IPS-NIHi7 (cell line): ENCODE data around the gene TRABD2A.
A peak's percentile ranks its signal among the peaks of the same experiment; 100 is the strongest.
"Not testable (repeated sequence)": the region's sequence is repeated elsewhere in the genome, so short reads cannot be mapped to it uniquely, and the experiment has no call there.

Source experiments
- DNase-seq: peaks from one replicate; pipeline ENCODE4 v3.0.0; 2012; ENCODE audit warnings: mixed read lengths; ENCODE audit errors: extremely low spot score

Gene TRABD2A

DNA sequence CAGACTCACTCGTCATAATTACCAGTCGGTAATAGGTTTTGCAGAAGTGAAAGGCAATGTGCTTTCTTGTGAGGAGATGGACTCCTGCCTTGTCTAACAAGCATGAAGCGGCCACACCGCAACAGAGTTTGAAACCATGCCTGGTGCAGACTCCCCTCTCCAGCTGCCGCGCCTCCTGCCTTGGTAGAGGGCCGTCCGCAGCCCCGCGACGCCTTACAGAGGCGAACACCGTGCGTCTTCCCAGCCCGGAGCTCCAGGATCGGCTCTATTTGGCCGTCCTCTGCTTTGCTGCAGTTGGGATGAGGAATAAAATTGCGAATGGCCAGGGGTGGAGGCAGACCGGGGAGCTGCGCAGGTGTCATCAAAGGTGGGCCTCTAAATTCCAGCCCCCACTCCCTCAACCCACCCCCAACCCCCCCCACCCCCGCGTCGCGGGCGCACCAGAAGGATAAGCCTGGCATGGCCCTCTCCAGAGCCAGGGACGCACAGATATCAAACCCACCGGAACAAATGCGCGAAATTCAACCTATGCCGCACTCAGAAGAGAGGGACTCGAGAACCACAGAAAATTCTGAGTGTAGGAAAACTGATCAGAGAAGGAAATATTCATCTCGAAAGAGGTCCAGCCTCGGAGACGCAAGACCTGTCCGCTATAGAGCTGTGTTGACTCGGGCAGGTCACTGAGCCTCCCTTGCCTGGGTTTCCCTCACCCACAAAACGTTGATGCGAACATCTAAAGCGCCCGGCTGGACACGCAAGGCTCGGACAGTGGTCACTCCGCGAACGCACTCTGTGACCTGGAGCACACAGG lies 1.1 kb downstream of the TRABD2A start:
- peak; percentile 43 for DNase-seq

DNA sequence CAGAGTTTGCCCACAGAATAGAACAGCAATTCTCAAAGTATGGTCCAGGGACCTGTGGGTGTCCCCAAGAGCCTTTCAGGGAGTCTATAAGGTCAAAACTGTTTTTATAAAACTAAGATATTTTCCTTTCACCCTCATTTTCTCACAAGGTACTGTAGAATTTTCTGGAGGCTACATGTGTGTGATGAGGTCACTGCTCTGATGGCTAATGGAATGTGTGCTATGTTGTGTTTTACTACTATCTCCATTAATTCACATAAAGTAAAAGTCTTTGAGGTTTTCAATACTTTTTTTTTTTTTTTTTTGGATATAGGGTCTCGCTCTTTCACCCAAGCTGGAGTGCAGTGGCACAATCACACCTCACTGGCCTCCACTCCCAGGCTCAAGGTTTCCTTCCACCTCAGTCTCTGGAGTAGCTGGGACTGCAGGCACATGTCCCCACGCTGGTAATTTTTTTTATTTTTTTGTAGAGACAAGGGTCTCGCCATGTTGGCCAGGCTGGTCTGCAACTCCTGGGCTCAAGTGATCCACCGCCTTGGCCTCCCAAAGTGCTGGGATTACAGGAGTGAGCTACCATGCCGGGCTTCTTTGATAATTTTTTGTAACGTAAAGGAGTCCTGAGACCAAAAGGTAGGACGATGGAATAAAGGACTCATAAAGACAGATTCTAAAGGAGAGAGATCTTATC lies 1.8 kb downstream of the TRABD2A start:
- DNase-seq: no peak

DNA sequence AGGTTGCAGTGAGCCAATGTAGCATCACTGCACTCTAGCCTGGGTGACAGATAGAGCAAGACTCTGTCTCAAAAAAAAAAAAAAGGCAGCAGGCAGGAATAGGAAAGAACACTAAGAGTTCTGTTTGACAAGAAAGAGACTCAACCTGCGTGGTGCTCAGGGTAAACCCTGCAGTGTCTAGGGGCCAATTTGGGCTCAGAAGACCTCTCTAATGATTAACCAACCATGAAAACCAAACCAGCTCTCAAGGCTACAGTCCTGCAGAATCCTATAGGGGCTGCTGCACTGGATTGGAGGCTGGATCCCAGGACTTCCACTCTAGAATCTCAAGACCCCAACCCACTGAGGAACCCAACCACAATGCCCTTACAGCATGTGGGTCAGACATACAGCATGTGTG lies 2.4 kb downstream of the TRABD2A start:
- DNase-seq: no peak

DNA sequence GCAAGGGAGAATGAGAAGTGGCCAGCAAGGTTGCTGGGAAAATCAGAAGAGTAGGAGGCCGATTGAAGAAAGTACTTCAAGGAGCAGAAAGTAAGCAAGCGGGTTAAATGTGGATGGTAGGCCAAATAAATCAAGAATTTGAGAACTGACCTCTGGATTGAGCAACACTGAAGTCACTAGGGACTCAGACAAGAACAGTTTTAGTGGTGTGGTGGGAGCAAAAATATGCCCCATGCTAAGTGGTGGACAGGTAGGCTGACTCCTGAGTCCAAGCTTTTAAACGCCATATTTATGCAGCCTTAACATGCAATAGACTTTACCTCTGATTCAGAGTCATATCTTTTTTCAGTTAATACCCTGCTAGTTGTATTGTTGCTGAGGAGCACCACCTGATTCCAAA lies 4.5 kb downstream of the TRABD2A start:
- DNase-seq: no peak

DNA sequence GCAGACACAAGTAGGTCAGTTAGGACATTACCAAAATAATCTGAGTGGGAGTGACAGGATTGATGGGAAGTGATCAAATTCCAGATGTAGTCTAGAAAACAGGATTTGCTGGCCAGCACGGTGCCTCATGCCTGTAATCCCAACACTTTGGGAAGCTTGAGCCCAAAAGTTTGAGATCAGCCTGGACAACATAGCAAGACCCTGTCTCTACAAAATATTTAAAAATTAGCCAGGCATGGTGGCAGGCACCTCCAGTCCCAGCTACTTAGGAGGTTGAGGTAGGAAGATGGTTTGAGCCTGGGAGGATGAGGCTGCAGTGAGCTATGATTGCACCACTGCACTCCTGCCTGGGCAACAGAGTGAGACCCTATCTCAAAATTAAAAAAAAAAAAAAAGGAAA lies 5.3 kb downstream of the TRABD2A start:
- DNase-seq: not testable (repeated sequence)

DNA sequence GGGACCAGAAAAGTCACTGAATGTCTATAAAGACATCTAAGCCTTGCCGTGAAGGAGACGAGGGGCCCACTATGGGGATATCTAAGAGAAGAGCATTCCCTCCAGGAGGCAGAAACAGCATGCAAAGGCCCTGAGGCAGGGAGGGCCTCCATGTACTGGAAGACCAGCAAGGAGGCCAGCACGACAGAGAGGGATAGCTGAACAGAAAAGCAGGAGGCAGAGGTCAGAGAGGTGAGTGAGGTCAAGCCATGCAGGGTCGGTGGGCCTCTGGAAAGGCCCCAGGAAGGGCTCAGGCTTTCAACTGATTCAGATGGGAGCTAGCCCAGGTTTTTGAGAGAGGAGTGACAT lies 5.7 kb downstream of the TRABD2A start:
- DNase-seq: no peak

DNA sequence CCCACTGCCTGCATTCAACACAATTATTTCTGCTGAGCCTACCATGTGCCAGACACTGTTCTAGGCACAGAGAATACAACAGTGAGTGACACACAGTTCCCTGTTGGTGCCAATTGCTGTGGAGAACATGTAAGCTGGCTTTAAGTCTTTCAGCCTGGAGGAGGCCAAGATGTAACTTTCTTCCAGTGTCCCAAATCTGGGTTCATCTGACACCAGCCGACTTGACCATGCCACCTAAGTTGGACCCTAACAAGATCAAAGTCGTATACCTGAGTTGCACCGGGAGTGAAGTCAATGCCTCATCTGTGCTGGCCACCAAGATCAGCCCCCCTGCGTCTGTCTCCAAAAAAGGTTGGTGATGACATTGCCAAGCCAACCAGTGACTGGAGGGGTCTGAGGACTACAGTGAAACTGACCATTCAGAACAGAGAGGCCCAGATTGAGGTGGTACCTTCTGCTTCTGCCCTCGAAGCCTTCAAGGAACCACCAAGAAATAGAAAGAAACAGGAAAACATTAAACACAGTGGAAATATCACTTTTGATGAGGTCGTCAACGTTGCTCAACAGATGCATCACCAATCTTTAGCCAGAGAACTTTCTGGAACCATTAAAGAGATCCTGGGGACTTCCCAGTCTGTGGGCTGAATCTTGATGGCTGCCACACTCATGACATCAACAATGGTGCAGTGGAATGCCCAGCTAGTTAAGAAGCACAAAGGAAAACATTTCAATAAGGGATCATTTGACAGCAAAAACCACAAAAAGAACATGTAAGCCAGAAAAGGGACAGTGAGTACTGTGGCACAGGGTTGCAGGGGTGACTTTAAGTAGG lies 6.3 kb downstream of the TRABD2A start:
- no peak for DNase-seq

DNA sequence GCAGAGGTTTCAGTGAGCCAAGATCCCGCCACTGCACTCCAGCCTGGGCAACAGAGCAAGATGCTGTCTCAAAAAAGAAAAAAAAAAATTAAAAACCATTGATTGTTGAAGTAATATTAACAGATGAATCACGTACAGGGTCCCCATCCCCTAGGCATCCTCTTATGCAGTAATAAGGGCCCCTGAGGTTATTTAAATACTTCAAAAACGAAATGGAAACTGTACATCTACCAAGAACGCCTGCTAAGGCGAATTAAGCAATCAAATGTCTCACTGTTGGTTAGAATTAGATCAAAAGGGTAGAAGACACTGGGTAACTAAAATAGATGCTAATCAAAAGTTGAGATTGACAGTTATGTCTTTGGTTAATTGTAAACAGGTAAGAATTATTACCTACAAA lies 7.5 kb downstream of the TRABD2A start:
- DNase-seq: no peak

DNA sequence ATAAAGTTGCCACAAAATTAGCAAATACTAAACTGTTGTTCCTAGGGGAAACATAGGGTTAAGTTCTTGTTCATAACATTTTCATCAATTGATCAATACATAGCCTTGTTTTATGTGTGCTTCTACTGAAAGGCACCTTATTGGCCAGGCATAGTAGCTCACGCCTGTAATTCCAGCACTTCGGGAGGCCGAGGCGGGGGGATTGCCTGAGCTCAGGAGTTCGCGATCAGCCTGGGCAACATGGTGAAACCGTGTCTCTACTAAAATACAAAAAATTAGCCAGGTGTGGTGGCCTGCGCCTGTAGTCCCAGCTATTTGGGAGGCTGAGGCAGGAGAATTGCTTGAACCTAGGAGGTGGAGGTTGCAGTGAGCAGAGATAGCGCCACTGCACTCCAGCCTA lies 8.2 kb downstream of the TRABD2A start:
- DNase-seq: not testable (repeated sequence)

DNA sequence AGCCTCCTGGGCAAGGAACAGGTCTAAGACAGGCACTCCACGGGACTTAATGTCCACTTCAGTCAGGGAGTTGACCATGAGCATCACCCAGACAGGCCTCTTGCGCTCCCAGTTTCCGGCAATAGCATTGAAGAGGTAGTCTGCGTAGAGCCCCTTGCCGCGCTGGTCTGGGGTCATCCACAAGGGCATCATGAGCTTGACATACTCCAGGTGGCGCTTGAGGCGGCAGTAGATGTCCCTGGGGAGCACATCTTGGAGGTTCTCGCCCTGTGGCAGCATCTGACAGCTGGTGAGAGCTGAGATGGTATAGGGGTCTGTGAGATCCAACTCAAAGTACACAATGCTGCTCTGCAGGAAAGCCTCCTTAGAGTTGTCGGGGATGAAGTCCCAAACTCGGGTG lies 10.6 kb downstream of the TRABD2A start:
- no peak for DNase-seq

DNA sequence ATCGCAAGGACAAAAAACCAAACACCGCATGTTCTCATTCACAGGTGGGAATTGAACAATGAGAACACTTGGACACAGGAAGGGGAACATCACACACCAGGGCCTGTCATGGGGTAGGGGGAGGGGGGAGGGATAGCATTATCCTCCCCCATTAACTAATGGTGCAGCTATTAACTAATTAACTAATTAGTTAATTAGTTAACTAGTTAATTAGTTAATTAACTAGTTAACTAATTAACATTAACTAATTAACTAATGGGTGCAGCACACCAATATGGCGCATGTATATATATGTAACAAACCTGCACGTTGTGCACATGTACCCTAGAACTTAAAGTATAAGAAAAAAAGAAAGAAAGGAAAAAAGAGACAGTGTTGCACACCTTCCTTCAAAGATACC lies 12.6 kb downstream of the TRABD2A start:
- DNase-seq: not testable (repeated sequence)

DNA sequence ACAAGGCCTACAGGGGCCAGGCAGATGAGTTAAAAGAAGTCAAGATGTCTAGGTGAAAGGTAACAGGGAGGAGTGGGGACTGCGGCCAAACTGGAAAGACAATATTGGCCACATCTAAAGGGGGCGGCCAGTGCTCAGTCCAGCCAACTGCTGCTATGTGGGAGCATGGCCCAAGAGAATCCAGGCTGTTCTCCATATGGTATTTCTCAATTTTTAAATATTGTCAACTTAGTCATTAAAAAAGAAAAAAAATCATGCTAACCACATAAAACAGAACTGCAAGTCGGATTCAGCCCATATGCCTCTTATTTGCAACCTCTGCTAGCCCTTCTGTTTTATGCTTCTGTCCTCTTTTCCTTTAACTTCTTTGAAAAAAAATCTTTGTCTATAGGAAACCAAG lies 14.8 kb downstream of the TRABD2A start:
- DNase-seq: no peak

DNA sequence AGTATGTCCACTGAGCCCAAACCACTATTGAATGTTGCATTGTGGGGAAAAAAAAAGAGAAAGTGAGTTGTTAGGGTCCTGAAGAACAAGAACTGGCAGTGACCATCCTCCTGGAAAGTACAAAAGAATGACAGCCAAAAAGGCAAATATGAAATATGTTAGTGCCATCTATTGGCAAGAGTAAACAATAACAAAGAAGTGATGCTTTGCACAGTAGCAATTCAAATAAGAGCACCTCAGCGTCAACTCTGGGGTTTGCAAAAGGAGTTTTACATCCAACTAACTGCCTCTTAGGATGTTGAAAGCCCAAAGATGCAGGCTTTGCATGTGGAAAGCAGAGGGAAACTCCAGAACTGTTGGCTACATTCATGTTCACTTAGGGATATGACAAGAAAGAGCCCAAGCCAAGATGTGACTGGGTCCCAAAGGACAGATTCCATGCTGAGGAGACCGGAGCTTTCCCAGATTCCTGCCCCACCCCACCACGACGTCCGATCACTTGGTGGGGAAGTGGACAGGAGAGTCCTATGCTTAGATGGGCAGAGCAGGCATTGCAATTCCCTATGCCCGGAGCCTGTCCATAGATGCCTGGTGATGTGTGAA lies 15.6 kb downstream of the TRABD2A start:
- DNase-seq: no peak

DNA sequence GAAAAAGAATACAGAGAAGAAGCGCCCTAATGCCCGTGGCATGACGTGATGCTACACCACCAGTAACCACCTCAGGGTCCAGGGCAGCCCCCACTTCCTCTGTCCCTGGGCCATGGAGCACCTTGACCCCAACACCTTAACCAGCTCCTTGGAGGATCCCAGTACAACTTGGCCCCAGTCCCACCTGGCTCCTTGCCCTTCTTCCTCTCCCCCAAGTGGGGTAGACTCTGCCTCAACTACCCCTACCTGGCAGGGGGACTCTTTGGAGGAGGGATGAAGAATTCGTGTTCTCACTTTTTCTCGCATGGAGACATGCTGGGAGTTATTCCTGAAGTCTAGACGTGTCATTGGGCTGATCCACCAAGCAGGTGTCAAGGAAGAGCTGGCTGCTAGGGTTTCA lies 18.9 kb downstream of the TRABD2A start:
- no peak for DNase-seq

DNA sequence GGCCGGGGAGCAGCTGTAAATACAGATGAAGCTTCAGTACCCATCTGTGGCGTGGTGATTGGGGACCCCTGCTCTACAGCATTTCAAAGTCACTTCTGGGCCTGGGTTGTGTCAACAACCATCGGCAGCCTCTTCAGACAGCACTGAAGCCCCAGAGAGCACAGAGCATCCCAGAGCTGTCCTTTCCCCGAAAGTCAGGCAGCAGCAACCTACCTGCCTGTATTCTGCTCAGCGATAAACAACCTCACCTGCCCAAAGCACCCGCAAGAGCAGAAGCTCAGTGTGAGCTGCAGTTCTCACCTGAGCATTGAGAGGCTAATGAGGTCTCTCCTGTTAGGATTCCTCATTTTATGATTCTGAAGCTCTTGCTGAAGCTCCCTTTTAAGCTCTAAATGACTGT lies 19.3 kb downstream of the TRABD2A start:
- DNase-seq: peak; percentile 39

DNA sequence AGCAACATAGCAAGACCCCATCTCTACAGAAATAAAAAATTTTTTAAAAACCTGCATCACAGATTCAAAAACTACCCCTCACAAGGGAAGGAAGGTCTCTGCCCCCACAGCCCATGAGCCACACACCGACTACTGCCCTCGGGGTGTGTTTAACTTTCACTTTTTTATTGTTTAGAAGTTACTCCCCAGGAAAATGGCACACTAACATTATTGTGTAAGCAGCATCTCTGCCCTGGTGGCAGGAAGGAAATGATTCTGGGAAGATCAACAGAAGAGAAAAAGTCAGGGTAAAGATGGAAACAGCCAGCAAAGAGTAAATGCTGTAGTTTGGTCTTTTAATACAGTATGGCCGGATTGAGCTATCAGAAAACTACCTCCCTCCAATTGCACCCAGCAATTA lies 21.9 kb downstream of the TRABD2A start:
- DNase-seq: no peak

DNA sequence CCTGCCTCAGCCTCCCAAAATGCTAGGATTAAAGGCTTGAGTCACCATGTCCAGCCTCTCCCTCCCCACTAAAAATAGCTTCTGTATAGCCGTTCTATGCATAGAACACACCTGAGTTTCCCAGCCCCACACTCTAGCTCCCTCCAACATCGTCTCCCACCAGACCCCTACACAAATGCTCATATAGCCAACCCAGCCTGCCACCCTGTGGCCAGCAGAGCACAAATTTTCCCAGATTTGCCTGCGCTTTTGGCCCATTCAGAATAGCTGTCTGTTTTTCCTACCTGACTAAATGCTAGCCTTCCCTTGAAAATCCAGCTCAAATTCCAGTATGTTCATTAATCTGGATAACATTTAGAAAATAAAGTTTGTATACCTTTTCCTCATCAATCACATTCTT lies 22.8 kb downstream of the TRABD2A start:
- peak; percentile 32 for DNase-seq

DNA sequence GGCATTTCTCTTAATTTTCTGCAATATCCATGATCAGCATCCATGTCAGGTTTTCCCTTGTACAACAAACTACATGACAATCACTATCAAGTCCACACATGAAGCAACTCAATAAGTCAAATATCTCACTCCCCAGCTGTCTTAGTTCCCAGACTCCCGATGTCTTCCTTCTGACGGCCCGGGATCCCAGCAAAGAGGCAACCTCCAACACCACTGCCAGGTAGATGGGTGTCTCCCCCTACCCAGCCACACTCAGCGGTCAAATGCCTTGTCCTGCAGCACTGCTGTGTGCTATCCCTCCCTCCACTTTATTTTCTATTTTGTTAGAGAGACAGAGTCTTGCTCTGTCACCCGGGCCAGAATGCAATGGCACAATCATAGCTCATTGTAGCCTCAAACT lies 23.3 kb downstream of the TRABD2A start:
- no peak for DNase-seq

DNA sequence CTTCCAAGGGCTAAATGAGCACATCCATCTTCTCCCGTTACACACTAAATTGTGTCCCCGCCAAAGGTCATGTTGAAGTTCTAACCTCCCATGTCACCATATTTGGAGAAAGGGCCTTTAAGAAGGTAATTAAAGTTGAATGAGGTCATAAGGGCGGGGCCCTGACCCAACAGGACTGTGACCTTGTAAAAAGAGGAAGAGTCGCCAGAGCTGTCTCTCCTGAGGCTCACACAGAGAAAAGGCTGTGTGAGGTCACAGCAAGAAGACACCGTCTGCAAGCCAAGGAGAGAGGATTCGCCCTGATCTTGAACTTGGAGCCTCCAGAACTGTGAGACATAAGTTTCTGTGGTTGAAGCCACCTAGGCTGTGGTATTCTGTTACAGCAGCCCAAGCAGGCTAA lies 24.1 kb downstream of the TRABD2A start:
- no peak for DNase-seq

DNA sequence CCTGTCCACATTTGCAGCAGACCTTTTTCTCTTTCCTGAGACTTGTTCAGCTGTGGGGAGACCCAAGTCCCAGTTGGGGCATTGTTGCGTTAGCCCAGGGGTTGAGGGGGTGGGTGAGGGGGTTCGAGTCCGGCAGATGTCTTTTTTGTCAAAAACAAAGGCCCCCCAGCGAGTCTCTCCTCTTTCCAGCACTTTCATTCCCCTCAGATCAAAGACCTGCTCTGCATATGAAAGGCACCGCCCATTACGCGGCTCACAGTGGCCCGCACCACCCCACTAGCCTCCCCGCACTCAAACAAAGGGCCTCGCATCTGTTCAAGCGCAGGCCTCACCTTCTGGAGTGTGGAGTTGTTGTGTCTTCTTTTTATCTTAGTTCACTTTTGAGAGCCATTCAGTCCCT lies 25.2 kb downstream of the TRABD2A start:
- peak; percentile 65 for DNase-seq

DNA sequence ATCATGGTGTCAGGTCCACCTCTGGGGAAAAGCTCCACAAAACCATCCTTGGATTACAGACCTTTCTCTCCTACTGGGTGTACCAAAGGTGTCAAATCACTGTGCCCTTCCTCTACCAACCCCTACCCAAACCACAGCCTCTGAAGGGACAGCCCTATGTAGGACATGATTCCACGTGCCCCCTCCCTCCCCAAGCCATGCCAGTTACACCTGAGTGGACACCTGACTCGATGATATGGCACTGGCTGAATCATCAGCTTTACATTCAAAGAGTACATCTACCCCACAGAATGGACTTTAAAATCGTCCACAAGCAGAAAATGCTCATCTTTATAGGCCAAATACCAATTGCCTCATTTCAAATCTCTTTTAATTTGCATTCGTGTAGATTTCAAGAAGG lies 26.0 kb downstream of the TRABD2A start:
- DNase-seq: no peak

DNA sequence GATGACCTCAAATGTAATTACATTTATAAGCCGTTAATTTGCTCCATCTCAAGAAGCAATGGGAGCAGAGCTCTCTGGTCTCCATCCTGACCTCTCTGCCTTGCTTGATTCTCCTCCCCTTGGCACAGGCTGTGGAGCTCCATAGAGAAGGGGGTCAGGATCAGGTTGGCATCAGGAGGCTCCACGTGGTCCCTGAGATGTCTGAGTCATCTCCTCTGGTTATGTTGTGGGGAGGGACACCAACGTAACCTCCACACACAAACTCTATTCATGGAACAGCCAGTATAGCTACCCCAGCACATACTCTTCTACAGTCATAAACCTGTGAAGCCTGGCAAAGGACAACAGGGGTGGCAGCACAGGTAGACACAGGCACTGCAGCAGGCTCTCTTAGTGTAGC lies 29.0 kb downstream of the TRABD2A start:
- no peak for DNase-seq
